Suprapubic skin (tissue), 4 donors: ENCODE measurements around the gene ATIC. TPM values are rescaled to one million over a fixed set of nuclear protein-coding genes. Genes with fewer than 3 reads are reported as not detected.

Experiments
- DNase-seq, 2 donors: peaks; one replicate each; pipeline ENCODE4 v3.0.0-alpha.2; 2019; ENCODE audit warnings: low spot score in 2 of 2
- H3K27ac ChIP-seq: fragments of 200-600 bp; sonication (generic); one replicate; pipeline ENCODE4 v1.5.1; 2019
- H3K27me3 ChIP-seq: fragments of 200-600 bp; sonication (generic); one replicate; pipeline ENCODE4 v1.5.1; 2019
- H3K36me3 ChIP-seq: fragments of 200-600 bp; sonication (generic); one replicate; pipeline ENCODE4 v1.5.1; 2019
- H3K4me1 ChIP-seq: fragments of 200-600 bp; sonication (generic); one replicate; pipeline ENCODE4 v1.5.1; 2019
- H3K4me3 ChIP-seq: fragments of 200-600 bp; sonication (generic); one replicate; pipeline ENCODE4 v1.5.1; 2019; ENCODE audit warnings: mild to moderate bottlenecking
- H3K9me3 ChIP-seq: fragments of 200-600 bp; sonication (generic); one replicate; pipeline ENCODE4 v1.5.1; 2019
- CTCF ChIP-seq, 2 donors: fragments of 200-600 bp in 1 of 2; fragments of 450-650 bp in 1 of 2; sonication (generic) in 1 of 2; IDR thresholded peaks; one replicate each; pipeline ENCODE4 v1.5.1; 2016 to 2019; ENCODE audit warnings: antibody characterized with exemption in 2 of 2, mild to moderate bottlenecking in 1 of 2, moderate library complexity in 1 of 2
- EP300 ChIP-seq: sonication (generic); formaldehyde crosslinking; IDR thresholded peaks from one replicate; pipeline ENCODE4 v1.6.1; 2017; ENCODE audit warnings: antibody characterized with exemption
- POLR2A ChIP-seq, 2 donors: fragments of 450-650 bp; IDR thresholded peaks; one replicate each; pipeline ENCODE4 v1.6.1; 2017; ENCODE audit warnings: antibody characterized with exemption in 2 of 2, mild to moderate bottlenecking in 2 of 2, moderate library complexity in 2 of 2
- POLR2AphosphoS5 ChIP-seq, 3 donors: sonication (generic); formaldehyde crosslinking; IDR thresholded peaks; one replicate each; pipeline ENCODE4 v1.6.1; 2017; ENCODE audit warnings: antibody characterized with exemption in 3 of 3
- WGBS: methylation state at CpG from one replicate; pipeline ENCODE4 v1.1.5; 2018; 5-methylcytosine and 5-hydroxymethylcytosine counted together
- total RNA-seq, 4 donors: library from RNA; depleted of rRNA; stranded (reverse); fragments of >200 nt; gene quantifications; one replicate each; pipeline ENCODE4 v1.1.0, GENCODE V29; 2016

Gene ATIC
- total RNA-seq, 4 donors from 2014 or later = 22.7 to 49.8 (median 29.8) TPM

- H3K4me1 ChIP-seq = no peaks in the 10 kb centered on the region
- H3K27ac ChIP-seq = no peak overlapping the region
- DNase-seq = no peak
- WGBS = 76% methylated on average over 2 of the region's 2 CpGs
- H3K9me3 ChIP-seq = no peaks in the 10 kb centered on the region
- H3K4me3 ChIP-seq = no peak overlapping the region
- no peak for TF ChIP-seq EP300
- no peak for TF ChIP-seq POLR2AphosphoS5 (IDR thresholded peaks at IDR 0.05)
- TF ChIP-seq CTCF (IDR thresholded peaks at IDR 0.05) = no peak
- no peak for TF ChIP-seq POLR2A (IDR thresholded peaks at IDR 0.05)
- H3K27me3 ChIP-seq = no peaks in the 10 kb centered on the region
- H3K36me3 ChIP-seq = peaks cover 41% of the 10 kb centered on the region
These were observed 48.7 kb downstream of the ATIC start for GRCh38 chr2:215360596-215360995.

GRCh38 chr2:215361211-215361875 lies 49.5 kb downstream of the ATIC start:
- WGBS = 80% methylated on average over 4 of the region's 4 CpGs
- Histone ChIP-seq H3K9me3 (no peaks in the 10 kb centered on the region), H3K4me1 (no peaks in the 10 kb centered on the region), H3K27ac (no peak overlapping the region), H3K4me3 (no peak overlapping the region), H3K36me3 (peaks cover 41% of the 10 kb centered on the region), H3K27me3 (no peaks in the 10 kb centered on the region)
- DNase-seq = no peak
- TF ChIP-seq POLR2A (IDR thresholded peaks at IDR 0.05) (no peak), POLR2AphosphoS5 (IDR thresholded peaks at IDR 0.05) (no peak)

GRCh38 chr2:215361876-215362561 lies 50.2 kb downstream of the ATIC start:
- TF ChIP-seq POLR2A (IDR thresholded peaks at IDR 0.05) (no peak), EP300 (no peak), CTCF (IDR thresholded peaks at IDR 0.05) (no peak), POLR2AphosphoS5 (IDR thresholded peaks at IDR 0.05) (no peak)
- Histone ChIP-seq H3K9me3 (no peaks in the 10 kb centered on the region), H3K4me1 (no peaks in the 10 kb centered on the region), H3K27me3 (no peaks in the 10 kb centered on the region), H3K27ac (no peak overlapping the region), H3K36me3 (peaks cover 41% of the 10 kb centered on the region), H3K4me3 (no peak overlapping the region)
- WGBS = 74% methylated on average over 6 of the region's 6 CpGs
- no peak for DNase-seq

- Histone ChIP-seq H3K27ac (no peak overlapping the region), H3K36me3 (peaks cover 41% of the 10 kb centered on the region), H3K4me1 (no peaks in the 10 kb centered on the region), H3K27me3 (no peaks in the 10 kb centered on the region), H3K9me3 (no peaks in the 10 kb centered on the region), H3K4me3 (no peak overlapping the region)
- DNase-seq = no peak
- WGBS = 90% methylated on average over 8 of the region's 8 CpGs
- TF ChIP-seq POLR2A (IDR thresholded peaks at IDR 0.05) (no peak), EP300 (no peak), POLR2AphosphoS5 (IDR thresholded peaks at IDR 0.05) (no peak), CTCF (IDR thresholded peaks at IDR 0.05) (no peak)
These were observed 50.7 kb downstream of the ATIC start for GRCh38 chr2:215362562-215362904.

GRCh38 chr2:215363039-215363438 lies 51.2 kb downstream of the ATIC start:
- Histone ChIP-seq H3K9me3 (no peaks in the 10 kb centered on the region), H3K27me3 (no peaks in the 10 kb centered on the region), H3K27ac (no peak overlapping the region), H3K36me3 (peaks cover 41% of the 10 kb centered on the region), H3K4me3 (no peak overlapping the region), H3K4me1 (no peaks in the 10 kb centered on the region)
- DNase-seq = no peak
- 87% methylated on average over 2 of the region's 2 CpGs for WGBS
- TF ChIP-seq EP300 (no peak), POLR2A (IDR thresholded peaks at IDR 0.05) (no peak), CTCF (IDR thresholded peaks at IDR 0.05) (no peak), POLR2AphosphoS5 (IDR thresholded peaks at IDR 0.05) (no peak)
